ENCODE data around the gene ESF1. TPM values are rescaled to one million over a fixed set of nuclear protein-coding genes. Genes with fewer than 3 reads are reported as not detected.

ESF1 gene
- total RNA-seq, 4 donors from 2014 or later, result 3.1 to 18.0 (median 13.2) TPM

- Histone ChIP-seq H3K27ac (no peak overlapping the region), H3K4me3 (no peak overlapping the region), H3K9me3 (no peaks in the 10 kb centered on the region), H3K36me3 (no peaks in the 10 kb centered on the region), H3K27me3 (no peaks in the 10 kb centered on the region), H3K4me1 (no peaks in the 10 kb centered on the region)
- intact Hi-C loops (cut with DNase I; ENCODE audit: low total_unique reads), result no loop called here
- TF ChIP-seq POLR2A (IDR thresholded peaks at IDR 0.05), result no peak
- no peak for DNase-seq
These were observed 100.0 kb downstream of the ESF1 start for GRCh38 chr20:13684566-13685222.

GRCh38 chr20:13683833-13684232 is 100.9 kb downstream of the ESF1 start:
- no peaks in the 10 kb centered on the region for H3K27me3 ChIP-seq
- H3K27ac ChIP-seq, result no peak overlapping the region
- H3K9me3 ChIP-seq, result no peaks in the 10 kb centered on the region
- intact Hi-C loops (cut with DNase I; ENCODE audit: low total_unique reads), result no loop called here
- no peak for TF ChIP-seq CTCF (IDR thresholded peaks at IDR 0.05)
- no peaks in the 10 kb centered on the region for H3K4me1 ChIP-seq
- no peak for DNase-seq
- H3K4me3 ChIP-seq, result no peak overlapping the region
- no peaks in the 10 kb centered on the region for H3K36me3 ChIP-seq

- H3K36me3 ChIP-seq, result no peaks in the 10 kb centered on the region
- no peaks in the 10 kb centered on the region for H3K4me1 ChIP-seq
- DNase-seq, result no peak
- no peak overlapping the region for H3K27ac ChIP-seq
- TF ChIP-seq CTCF (IDR thresholded peaks at IDR 0.05) (no peak), POLR2A (IDR thresholded peaks at IDR 0.05) (no peak)
- no peaks in the 10 kb centered on the region for H3K27me3 ChIP-seq
- H3K4me3 ChIP-seq, result no peak overlapping the region
- H3K9me3 ChIP-seq, result no peaks in the 10 kb centered on the region
- intact Hi-C loops (cut with DNase I; ENCODE audit: low total_unique reads), result no loop called here
These were observed 103.2 kb downstream of the ESF1 start for GRCh38 chr20:13681248-13682125.

- no peak for DNase-seq
- H3K4me3 ChIP-seq, result no peak overlapping the region
- H3K9me3 ChIP-seq, result no peaks in the 10 kb centered on the region
- no peak for TF ChIP-seq POLR2A (IDR thresholded peaks at IDR 0.05)
- TF ChIP-seq CTCF (IDR thresholded peaks at IDR 0.05), result no peak
- H3K27ac ChIP-seq, result no peak overlapping the region
- H3K4me1 ChIP-seq, result no peaks in the 10 kb centered on the region
- intact Hi-C loops (cut with DNase I; ENCODE audit: low total_unique reads), result no loop called here
- H3K36me3 ChIP-seq, result no peaks in the 10 kb centered on the region
- H3K27me3 ChIP-seq, result no peaks in the 10 kb centered on the region
These were observed 105.8 kb downstream of the ESF1 start for GRCh38 chr20:13678944-13679343.

- TF ChIP-seq POLR2A (IDR thresholded peaks at IDR 0.05), result no peak
- TF ChIP-seq CTCF (IDR thresholded peaks at IDR 0.05), result no peak
- no peak for DNase-seq
- Histone ChIP-seq H3K4me1 (no peaks in the 10 kb centered on the region), H3K27ac (no peak overlapping the region), H3K27me3 (no peaks in the 10 kb centered on the region), H3K9me3 (no peaks in the 10 kb centered on the region), H3K4me3 (no peak overlapping the region), H3K36me3 (no peaks in the 10 kb centered on the region)
- intact Hi-C loops (cut with DNase I; ENCODE audit: low total_unique reads), result no loop called here
These were observed 107.5 kb downstream of the ESF1 start for GRCh38 chr20:13677241-13677640.
